HG02759 (cell line): ENCODE measurements around the gene GABRG1.

Source experiments
- ATAC-seq: cut with Tn5 transposase; IDR thresholded peaks from one replicate; pipeline ENCODE4 v1.9.1; 2021; ENCODE audit warnings: mild to moderate bottlenecking, moderate library complexity; ENCODE audit not compliant: unreplicated experiment

Gene GABRG1

GRCh38 chr4:46123913-46124755 lies at the start of gene GABRG1:
TSS of gene GABRG1 (minus strand) at chr4:46124054. CDS start at chr4:46123913, 141 bp downstream.
- ATAC-seq, result no peak

DNA sequence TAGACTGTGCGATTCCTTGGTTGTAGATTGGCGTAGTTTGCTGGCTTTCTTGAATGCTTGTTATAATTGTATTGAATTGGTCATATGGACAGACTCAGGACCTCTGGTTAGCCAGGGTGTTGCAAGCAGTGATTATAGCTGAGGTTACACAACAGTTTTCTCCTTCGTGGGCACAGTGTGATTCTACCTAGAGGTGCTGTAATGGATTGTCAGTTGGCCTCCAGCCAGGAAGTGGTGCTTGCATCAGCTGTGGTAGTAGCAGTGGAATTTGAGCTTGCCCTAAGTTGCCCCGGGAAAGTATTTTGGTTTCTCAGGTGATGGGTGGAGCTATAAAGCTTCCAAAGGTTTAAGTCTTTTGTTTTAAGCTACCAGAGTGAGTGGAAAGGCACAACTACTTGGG lies 23.1 kb upstream of the GABRG1 start:
- no peak for ATAC-seq

DNA sequence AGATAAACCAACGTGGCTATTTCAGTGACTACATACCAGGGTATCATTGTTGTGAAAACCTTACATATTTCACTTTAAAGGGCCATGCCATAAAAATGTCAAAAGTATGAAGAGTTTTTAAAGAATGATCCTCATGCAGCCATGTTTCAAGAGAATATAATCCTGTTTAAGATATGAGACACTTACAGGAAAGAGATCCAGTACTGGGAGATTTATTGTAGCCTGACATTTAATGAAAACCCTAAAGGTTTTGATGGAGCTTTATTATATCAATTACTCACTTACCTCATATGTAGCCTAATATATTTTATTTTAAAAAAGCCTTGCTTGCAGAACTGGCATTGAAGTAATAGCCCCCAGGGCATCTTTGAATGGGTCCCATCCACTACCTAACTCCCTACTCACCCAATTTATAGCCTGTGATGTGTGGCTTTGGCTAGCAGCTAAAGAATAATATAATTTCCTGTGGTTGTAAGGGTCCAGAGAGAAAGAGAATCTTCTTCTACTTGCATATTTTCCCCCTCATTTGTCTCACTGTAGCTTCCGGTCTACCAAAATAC lies 7.7 kb upstream of the GABRG1 start:
- no peak for ATAC-seq

- ATAC-seq, result no peak
Observed at GRCh38 chr4:46124773-46125413, 1.0 kb upstream of the GABRG1 start.

GRCh38 chr4:46081674-46082073 lies 42.2 kb downstream of the GABRG1 start:
- ATAC-seq, result no peak

DNA sequence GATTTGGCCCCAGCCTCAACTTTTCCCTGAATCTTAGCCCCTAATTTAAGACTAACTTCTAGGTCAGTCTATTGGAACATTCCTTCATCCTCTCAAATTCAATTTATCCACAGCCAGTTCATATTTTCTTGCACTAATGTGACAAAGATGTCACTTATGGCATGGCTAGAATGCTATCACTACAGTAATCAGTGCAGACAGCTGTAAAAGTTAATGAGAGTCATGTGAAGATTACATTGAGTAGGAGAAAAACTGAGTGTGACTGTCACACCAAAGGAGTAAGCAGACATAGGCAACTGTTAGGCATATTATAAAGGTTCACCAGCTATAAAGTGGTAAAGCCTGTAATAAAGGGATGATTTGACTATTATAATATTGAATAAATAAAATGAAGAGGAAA lies 42.6 kb downstream of the GABRG1 start:
- ATAC-seq, result no peak

- ATAC-seq, result no peak
Observed at GRCh38 chr4:46073778-46074177, 50.1 kb downstream of the GABRG1 start.

DNA sequence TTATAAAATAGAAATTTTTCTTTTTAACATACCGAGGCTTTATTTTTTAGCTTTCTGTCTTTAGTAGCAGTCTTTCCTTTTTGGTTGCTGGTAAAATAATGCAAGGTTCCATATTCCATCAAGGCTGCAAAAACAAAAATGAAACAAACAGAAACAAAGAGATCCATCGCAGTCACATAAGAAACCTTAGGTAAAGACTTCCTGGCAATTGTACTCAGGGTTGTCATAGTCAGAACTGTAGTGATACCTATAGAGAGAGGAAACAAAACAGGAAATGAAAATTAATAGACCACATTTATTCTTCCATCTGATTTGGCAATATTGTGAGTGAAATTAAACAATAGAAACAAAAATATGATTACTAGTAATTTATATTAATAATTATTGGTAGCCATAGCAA lies 72.5 kb downstream of the GABRG1 start:
- no peak for ATAC-seq

GRCh38 chr4:46032056-46032455 lies 91.8 kb downstream of the GABRG1 start:
- no peak for ATAC-seq

DNA sequence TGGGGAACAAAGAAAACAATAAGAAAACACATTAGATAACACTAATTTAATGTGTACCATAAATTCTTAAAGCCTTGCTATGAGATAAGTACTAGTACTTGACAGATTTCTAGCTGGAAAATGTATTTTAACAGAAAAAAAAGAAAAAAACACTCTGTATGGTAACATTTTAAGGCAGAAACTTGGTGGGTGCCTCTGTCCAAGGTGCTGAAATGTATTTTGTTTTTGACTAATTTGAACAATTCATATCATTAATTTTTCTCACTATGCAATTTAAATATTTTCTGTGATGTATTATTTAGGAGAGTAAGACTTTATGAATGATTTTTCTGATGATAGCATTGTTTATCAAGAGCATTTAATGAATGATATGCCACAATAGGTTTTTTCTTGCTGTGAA lies 107.5 kb downstream of the GABRG1 start:
- no peak for ATAC-seq

DNA sequence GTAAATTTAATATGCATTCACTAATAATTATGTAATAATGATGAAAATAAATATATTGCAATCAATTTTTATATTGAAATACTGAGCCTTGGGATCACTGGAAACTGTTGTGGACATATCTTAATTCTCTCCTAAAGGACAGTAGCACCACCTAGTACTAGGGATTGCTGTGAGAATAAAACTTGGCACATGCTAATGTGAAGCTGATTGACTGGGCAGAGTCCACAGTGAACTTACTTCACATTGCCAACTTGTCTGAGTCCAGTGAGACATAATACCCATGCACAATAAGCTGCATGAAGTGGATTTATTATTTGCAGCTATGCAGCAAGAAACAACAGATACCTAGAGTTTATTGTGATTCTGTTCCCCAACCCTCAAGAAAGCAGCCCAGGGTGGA lies 131.1 kb downstream of the GABRG1 start:
- ATAC-seq, result no peak

- ATAC-seq, result no peak
Observed at GRCh38 chr4:45989775-45990174, 134.1 kb downstream of the GABRG1 start.

DNA sequence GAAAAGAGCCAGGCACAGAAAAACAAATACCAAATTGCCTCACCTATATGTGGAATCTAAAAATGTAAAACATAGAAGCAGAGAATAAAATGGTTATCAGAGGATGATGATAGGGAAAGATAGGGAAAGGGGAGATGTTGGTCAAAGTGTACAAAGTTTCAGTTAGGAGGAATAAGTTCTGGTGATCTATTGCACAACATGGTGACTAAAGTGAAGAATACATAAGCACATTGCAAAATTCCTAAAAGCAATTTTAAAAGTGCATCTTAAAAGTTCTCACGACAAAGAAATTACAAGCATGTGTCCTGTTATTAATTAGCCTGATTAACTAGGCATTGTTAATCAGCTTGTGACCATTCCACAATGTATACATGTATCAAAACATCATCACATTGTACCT lies 136.0 kb downstream of the GABRG1 start:
- no peak for ATAC-seq
